ENCODE results near the gene KIF26B. TPM values are rescaled to one million over a fixed set of nuclear protein-coding genes. Genes with fewer than 3 reads are reported as not detected.

The KIF26B gene
- total and polyA plus RNA-seq, 10 of the 15 experiments (the other 5 are each of a cell fraction or from before 2014, with no cell fraction given) = 0.35 to 11.6 (median 2.2) TPM

DNA sequence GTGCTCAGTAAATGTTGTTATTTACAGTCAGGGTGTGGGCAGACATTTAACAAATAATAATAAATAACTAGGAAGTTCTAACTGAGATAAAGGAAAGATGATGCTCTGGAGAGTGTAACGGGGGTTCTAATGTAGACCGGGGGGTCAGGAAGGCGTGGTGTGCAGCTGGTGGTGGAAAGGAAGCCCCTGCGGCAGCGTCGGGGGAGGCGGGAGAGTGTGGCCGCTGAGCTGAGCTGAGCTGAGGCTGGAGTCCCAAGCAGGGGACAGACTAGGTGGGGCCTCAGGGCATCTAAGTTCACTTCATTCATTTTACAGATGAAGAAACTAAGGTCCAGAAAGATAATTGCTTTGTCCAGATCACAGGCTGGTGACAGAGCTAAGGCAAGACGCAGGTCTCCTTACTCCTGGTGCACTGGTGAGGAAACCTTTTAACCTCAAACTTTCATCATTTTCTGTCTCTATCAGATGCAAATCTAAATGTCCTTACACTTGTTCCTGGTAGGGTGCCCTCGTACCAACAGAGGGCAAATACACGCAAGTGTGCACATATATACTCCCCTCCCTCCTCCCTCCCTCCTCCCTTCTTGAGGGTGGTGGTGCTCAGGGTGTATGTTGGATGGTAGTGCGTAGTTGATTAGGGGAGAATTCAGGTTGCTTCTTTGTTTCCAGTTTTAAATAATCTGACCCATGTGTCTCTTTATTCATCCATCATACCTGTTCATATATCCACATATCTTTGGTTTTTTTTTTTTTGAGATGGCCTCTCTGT lies 44.1 kb downstream of the KIF26B start (continued):
- TF ChIP-seq, protein P1, sequence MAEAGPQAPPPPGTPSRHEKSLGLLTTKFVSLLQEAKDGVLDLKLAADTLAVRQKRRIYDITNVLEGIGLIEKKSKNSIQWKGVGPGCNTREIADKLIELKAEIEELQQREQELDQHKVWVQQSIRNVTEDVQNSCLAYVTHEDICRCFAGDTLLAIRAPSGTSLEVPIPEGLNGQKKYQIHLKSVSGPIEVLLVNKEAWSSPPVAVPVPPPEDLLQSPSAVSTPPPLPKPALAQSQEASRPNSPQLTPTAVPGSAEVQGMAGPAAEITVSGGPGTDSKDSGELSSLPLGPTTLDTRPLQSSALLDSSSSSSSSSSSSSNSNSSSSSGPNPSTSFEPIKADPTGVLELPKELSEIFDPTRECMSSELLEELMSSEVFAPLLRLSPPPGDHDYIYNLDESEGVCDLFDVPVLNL (IDR thresholded peaks at IDR 0.05; ENCODE audit: low read depth, low read length) = no peak

DNA sequence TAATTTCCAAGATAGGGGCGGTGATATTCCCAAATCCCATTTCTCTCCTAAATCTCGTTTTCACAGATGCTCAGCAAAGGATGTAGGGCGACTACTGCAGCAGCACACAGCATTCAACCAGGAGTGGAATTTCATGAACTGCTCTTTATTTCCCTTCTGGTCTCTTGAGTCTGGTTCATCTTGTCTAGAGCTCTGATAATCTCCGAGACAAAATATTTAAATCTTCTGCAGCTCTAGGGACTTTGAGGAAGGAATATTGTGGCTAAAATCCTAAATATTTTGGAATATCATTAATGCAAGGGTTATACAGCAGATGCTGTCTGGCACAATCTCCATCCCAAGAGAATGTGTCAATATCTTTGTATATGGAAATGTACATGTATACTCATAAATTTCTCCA lies 45.4 kb downstream of the KIF26B start:
- SMC1A ChIA-PET (ENCODE audit: uncharacterized antibody, unreplicated experiment) = no interaction called here
- Histone ChIP-seq H3K4me2 (ENCODE audit: control insufficient read depth, insufficient read depth) (no peak overlapping the region), H2AFZ (ENCODE audit: control insufficient read depth, low read depth, low read length) (no peak overlapping the region), H4K20me1 (ENCODE audit: control insufficient read depth, insufficient read depth) (no peaks in the 10 kb centered on the region), H3K4me1 (ENCODE audit: control insufficient read depth, insufficient read depth, low read length) (no peaks in the 10 kb centered on the region), H3K36me3 (ENCODE audit: control insufficient read depth in 2 of 2, insufficient read depth in 2 of 2, low read length in 1 of 2) (no peaks in the 10 kb centered on the region), H3K4me3 (no peak overlapping the region), H3K9ac (ENCODE audit: control insufficient read depth, insufficient read depth, low read length) (no peak overlapping the region), H3K27me3 (replicated peaks in 1 of 2; ENCODE audit: control insufficient read depth in 2 of 2, insufficient read depth in 2 of 2, low read length in 1 of 2) (no peaks in the 10 kb centered on the region), H3K27ac (ENCODE audit: control insufficient read depth, insufficient read depth) (no peak overlapping the region), H3K79me2 (ENCODE audit: control insufficient read depth, insufficient read depth, low read length) (no peaks in the 10 kb centered on the region), H3K9me3 (replicated peaks; ENCODE audit: control insufficient read depth, insufficient read depth, low read length) (no peaks in the 10 kb centered on the region)
- DNase-seq (ENCODE audit: low read depth, low spot score) = no peak
- CTCF ChIA-PET = no interaction called here
- ATAC-seq = no peak
- no TSS peak for BruUV-seq (replicated peaks)
- TF ChIP-seq, protein P2, sequence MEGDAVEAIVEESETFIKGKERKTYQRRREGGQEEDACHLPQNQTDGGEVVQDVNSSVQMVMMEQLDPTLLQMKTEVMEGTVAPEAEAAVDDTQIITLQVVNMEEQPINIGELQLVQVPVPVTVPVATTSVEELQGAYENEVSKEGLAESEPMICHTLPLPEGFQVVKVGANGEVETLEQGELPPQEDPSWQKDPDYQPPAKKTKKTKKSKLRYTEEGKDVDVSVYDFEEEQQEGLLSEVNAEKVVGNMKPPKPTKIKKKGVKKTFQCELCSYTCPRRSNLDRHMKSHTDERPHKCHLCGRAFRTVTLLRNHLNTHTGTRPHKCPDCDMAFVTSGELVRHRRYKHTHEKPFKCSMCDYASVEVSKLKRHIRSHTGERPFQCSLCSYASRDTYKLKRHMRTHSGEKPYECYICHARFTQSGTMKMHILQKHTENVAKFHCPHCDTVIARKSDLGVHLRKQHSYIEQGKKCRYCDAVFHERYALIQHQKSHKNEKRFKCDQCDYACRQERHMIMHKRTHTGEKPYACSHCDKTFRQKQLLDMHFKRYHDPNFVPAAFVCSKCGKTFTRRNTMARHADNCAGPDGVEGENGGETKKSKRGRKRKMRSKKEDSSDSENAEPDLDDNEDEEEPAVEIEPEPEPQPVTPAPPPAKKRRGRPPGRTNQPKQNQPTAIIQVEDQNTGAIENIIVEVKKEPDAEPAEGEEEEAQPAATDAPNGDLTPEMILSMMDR (IDR thresholded peaks at IDR 0.05 in 2 of 3, conservative IDR thresholded peaks at IDR 0.05 in 1 of 3; ENCODE audit: control insufficient read depth in 2 of 3, extremely low read depth in 1 of 3, insufficient read depth in 1 of 3, low read depth in 3 of 3, low read length in 3 of 3) = no peak
- TF ChIP-seq FOXM1 (IDR thresholded peaks at IDR 0.05; ENCODE audit: low read depth, low read length) (no peak), EP300 (IDR thresholded peaks at IDR 0.05; ENCODE audit: borderline replicate concordance in 1 of 2, control insufficient read depth in 1 of 2, low read depth in 2 of 2, low read length in 2 of 2) (no peak), CREB1 (IDR thresholded peaks at IDR 0.05; ENCODE audit: low read depth) (no peak), POLR2AphosphoS2 (IDR thresholded peaks at IDR 0.05; ENCODE audit: low read depth, low read length) (no peak), ZNF384 (IDR thresholded peaks at IDR 0.05; ENCODE audit: borderline replicate concordance, low read depth, low read length) (no peak), CHD4 (IDR thresholded peaks at IDR 0.05) (no peak), IKZF1 (conservative IDR thresholded peaks at IDR 0.05) (no peak), GABPA (IDR thresholded peaks at IDR 0.05; ENCODE audit: low read depth) (no peak), ZNF207 (IDR thresholded peaks at IDR 0.05; ENCODE audit: borderline replicate concordance) (no peak), JUNB (IDR thresholded peaks at IDR 0.05) (no peak), SMAD1 (IDR thresholded peaks at IDR 0.05; ENCODE audit: low read depth, partially characterized antibody) (no peak), HDAC2 (IDR thresholded peaks at IDR 0.05) (no peak), HDAC6 (IDR thresholded peaks at IDR 0.05; ENCODE audit: unreplicated experiment) (no peak), ZZZ3 (IDR thresholded peaks at IDR 0.05; ENCODE audit: control insufficient read depth, insufficient read length, low read depth) (no peak)
- TF ChIP-seq, protein P3, sequence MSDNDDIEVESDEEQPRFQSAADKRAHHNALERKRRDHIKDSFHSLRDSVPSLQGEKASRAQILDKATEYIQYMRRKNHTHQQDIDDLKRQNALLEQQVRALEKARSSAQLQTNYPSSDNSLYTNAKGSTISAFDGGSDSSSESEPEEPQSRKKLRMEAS (IDR thresholded peaks at IDR 0.05; ENCODE audit: low read depth, low read length) = no peak
- TF ChIP-seq, protein P4, sequence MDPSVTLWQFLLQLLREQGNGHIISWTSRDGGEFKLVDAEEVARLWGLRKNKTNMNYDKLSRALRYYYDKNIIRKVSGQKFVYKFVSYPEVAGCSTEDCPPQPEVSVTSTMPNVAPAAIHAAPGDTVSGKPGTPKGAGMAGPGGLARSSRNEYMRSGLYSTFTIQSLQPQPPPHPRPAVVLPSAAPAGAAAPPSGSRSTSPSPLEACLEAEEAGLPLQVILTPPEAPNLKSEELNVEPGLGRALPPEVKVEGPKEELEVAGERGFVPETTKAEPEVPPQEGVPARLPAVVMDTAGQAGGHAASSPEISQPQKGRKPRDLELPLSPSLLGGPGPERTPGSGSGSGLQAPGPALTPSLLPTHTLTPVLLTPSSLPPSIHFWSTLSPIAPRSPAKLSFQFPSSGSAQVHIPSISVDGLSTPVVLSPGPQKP (IDR thresholded peaks at IDR 0.05; ENCODE audit: low read depth, low read length) = no peak
- in situ Hi-C loops (cut with MboI) (no loop called here), intact Hi-C loops (cut with micrococcal nuclease; ENCODE audit: unreplicated experiment) (no loop called here)
- 26% methylated on average over 4 of the region's 4 CpGs for WGBS (ENCODE audit: insufficient coverage, insufficient replicate concordance, low lambda C conversion rate, missing lambda C conversion rate)
- RAD21 ChIA-PET (ENCODE audit: unreplicated experiment) = no interaction called here
- POLR2A ChIA-PET = no interaction called here
- FAIRE-seq = no peak
